Measurements from ENCODE around the gene HOGA1.

HOGA1 gene

DNA sequence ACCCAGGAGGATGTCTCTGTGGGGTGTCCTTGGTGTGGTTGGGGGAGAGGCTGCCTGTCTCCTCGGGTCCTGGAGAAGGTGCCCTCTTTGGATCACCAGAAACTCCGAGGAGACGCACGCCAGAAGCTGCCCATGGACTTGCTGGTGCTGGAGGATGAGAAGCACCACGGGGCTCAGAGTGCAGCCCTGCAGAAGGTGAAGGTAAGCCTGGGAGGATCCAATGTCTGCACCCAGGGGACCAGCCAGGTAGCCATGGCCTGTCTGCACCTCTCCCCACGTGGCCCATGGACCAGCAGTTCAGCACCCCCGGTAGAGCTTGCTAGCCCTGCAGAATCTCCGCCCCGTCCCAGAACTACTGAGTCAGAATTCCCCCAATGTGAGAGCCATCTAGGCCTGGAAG is 6.5 kb upstream of the HOGA1 start:
- no peak for DNase-seq (ENCODE audit: low read depth)
- no peak overlapping the region for H3K4me3 ChIP-seq (replicated peaks; ENCODE audit: low read depth, low read length)
- TF ChIP-seq CTCF (IDR thresholded peaks at IDR 0.05; ENCODE audit: low read length, missing control alignments): no peak

GRCh38 chr10:97578171-97578844 is 5.9 kb upstream of the HOGA1 start:
- no peak for DNase-seq (ENCODE audit: low read depth)
- peak overlapping the region; percentile 5 for H3K4me3 ChIP-seq (replicated peaks; ENCODE audit: low read depth, low read length)
- TF ChIP-seq CTCF (IDR thresholded peaks at IDR 0.05; ENCODE audit: low read length, missing control alignments): no peak

GRCh38 chr10:97580421-97581367 is 3.5 kb upstream of the HOGA1 start:
- TF ChIP-seq CTCF (IDR thresholded peaks at IDR 0.05; ENCODE audit: low read length, missing control alignments): no peak
- DNase-seq (ENCODE audit: low read depth): no peak
- H3K4me3 ChIP-seq (replicated peaks; ENCODE audit: low read depth, low read length): no peak overlapping the region

GRCh38 chr10:97582169-97582568 is 2.0 kb upstream of the HOGA1 start:
- TF ChIP-seq CTCF (IDR thresholded peaks at IDR 0.05; ENCODE audit: low read length, missing control alignments): no peak
- H3K4me3 ChIP-seq (replicated peaks; ENCODE audit: low read depth, low read length): no peak overlapping the region
- DNase-seq (ENCODE audit: low read depth): no peak

DNA sequence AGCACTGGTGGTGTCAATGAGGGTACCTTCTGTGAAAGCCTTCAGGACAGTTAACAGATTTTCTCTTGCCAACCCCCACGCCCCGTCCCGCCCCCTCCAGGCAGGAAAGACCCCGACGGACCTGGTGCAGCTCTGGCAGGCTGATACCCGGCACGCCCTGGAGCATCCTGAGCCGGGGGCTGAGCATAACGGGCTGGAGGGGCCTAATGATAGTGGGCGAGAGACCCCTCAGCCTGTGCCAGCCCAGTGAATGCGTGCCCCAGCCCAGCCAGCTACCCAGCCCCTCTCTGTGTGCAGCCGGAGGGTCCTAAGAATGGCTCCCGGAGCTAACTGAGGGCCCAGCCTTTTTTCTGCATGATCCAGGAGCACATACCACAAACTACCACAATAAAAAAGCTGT is 713 bp upstream of the HOGA1 start:
- H3K4me3 ChIP-seq (replicated peaks; ENCODE audit: low read depth, low read length): no peak overlapping the region
- TF ChIP-seq CTCF (IDR thresholded peaks at IDR 0.05; ENCODE audit: low read length, missing control alignments): no peak
- DNase-seq (ENCODE audit: low read depth): no peak

GRCh38 chr10:97584798-97585438 is 729 bp downstream of the HOGA1 start:
- no peak for DNase-seq (ENCODE audit: low read depth)
- TF ChIP-seq CTCF (IDR thresholded peaks at IDR 0.05; ENCODE audit: low read length, missing control alignments): no peak
- no peak overlapping the region for H3K4me3 ChIP-seq (replicated peaks; ENCODE audit: low read depth, low read length)

All from fibroblast of pulmonary artery (primary cell).